GM12865 (cell line): Measurements from ENCODE around the gene STON1.

Source experiments
- DNase-seq: peaks from one replicate; pipeline ENCODE4 v3.0.0; 2010; ENCODE audit warnings: low read depth
- H3K4me3 ChIP-seq: 2 replicates; pipeline ENCODE4 v1.5.1; 2011; ENCODE audit warnings: mild to moderate bottlenecking, low read depth, low read length, control low read depth
- TF ChIP-seq, protein P1 (sequence below): IDR thresholded peaks from 2 replicates; pipeline ENCODE4 v1.5.1; 2011; ENCODE audit warnings: low read length, control low read depth, low read depth, inconsistent platforms; ENCODE audit not compliant: insufficient read depth; ENCODE audit errors: missing control alignments

Gene STON1

DNA sequence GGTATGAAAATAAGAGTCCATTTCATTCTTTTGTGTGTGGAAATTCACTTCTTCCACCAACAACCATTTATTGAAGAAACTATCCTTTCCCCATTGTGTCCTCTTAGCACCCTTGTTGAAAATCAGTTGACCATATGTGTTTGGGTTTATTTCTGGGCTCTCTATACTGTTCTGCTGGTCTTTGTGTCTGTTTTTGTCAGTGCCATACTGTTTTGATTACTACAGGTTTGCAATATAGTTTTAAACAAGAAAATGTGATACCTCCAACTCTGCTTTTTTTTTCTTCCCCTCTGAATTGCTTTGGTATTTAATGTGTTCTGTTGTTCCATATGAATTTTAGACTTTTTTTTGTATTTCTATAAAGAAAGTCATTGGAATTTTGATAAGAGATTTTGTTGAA is 96.1 kb downstream of the STON1 start:
- H3K4me3 ChIP-seq, result no peak overlapping the region
- TF ChIP-seq, protein P1, sequence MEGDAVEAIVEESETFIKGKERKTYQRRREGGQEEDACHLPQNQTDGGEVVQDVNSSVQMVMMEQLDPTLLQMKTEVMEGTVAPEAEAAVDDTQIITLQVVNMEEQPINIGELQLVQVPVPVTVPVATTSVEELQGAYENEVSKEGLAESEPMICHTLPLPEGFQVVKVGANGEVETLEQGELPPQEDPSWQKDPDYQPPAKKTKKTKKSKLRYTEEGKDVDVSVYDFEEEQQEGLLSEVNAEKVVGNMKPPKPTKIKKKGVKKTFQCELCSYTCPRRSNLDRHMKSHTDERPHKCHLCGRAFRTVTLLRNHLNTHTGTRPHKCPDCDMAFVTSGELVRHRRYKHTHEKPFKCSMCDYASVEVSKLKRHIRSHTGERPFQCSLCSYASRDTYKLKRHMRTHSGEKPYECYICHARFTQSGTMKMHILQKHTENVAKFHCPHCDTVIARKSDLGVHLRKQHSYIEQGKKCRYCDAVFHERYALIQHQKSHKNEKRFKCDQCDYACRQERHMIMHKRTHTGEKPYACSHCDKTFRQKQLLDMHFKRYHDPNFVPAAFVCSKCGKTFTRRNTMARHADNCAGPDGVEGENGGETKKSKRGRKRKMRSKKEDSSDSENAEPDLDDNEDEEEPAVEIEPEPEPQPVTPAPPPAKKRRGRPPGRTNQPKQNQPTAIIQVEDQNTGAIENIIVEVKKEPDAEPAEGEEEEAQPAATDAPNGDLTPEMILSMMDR, result no peak
- no peak for DNase-seq

DNA sequence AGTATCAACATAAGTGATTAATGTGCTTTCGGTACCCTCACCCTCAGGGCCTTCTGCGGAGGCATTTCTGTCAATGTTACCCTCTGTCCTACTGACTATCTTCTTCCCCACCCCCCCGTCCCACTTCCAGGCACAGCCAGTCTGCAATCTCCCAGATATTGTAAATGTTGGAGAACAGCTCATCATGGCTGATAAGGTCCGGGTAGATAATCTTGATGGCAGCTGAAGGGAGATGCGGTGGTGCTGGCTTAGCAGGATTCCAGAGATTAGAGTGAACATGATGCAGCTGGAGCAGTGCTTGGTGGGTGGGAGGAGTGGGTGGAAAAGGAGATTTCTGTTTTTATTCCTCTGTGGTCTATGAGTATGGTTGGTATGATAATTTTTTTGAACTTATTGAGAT is 103.2 kb downstream of the STON1 start:
- TF ChIP-seq, protein P1, result no peak

DNA sequence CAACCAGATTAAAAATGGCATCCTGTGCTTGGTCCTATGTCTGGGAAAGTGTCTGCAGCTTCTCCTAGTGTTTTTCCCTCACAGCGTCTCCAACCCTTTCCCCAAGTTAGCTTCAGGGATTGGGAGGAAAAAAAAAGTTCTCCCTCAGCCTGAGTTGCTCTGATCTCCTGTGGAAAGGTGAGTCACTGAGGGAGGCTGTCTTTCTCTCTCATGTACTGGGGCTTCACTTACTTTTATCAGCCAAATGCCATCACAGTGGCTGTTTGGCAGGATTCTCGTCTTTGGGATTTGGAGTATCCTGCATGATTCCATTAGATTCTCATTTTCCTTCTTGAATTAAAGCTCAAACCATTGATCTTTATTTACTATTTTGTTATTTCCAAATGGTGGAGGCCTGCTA is 105.8 kb downstream of the STON1 start:
- TF ChIP-seq, protein P1, result no peak
- no peak for DNase-seq
- no peak overlapping the region for H3K4me3 ChIP-seq

More for the DNA sequence above, 103.2 kb downstream of the STON1 start:
- no peak overlapping the region for H3K4me3 ChIP-seq
- no peak for DNase-seq

DNA sequence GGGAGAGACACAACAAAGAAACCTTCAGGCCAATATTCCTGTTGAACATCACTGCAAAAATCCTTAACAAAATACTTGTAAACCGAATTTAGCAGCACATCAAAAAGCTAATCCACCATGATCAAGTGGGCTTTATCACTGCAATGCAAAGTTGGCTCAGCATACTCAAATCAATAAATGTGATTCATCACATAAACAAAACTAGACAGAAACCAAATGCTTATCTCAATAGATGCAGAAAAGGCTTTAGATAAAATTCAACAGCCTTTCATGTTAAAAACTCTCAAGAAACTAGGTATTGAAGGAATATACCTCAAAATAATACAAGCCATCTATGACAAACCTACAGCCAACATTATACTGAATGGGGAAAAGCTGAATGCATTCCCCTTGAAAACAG is 108.3 kb downstream of the STON1 start:
- no peak for DNase-seq
- no peak overlapping the region for H3K4me3 ChIP-seq
- TF ChIP-seq, protein P1, result no peak
